BLaER1 (cell line): ENCODE data around the gene MLC1.

Experiments
- H3K27ac ChIP-seq: shearing (Covaris generic); formaldehyde crosslinking; 2 replicates; pipeline ENCODE4 v1.8.1; 2022
- H3K27me3 ChIP-seq: shearing (Covaris generic); formaldehyde crosslinking; 2 replicates; pipeline ENCODE4 v1.8.1; 2022
- H3K36me3 ChIP-seq: shearing (Covaris generic); formaldehyde crosslinking; 2 replicates; pipeline ENCODE4 v1.8.1; 2022
- H3K4me1 ChIP-seq: shearing (Covaris generic); formaldehyde crosslinking; 2 replicates; pipeline ENCODE4 v1.8.1; 2022
- H3K4me2 ChIP-seq: shearing (Covaris generic); formaldehyde crosslinking; 2 replicates; pipeline ENCODE4 v1.8.1; 2022
- H3K4me3 ChIP-seq: shearing (Covaris generic); formaldehyde crosslinking; 2 replicates; pipeline ENCODE4 v1.8.1; 2022
- H3K9ac ChIP-seq: shearing (Covaris generic); formaldehyde crosslinking; 2 replicates; pipeline ENCODE4 v1.8.1; 2022
- H3K9me3 ChIP-seq: shearing (Covaris generic); formaldehyde crosslinking; 2 replicates; pipeline ENCODE4 v1.8.1; 2022
- H4K20me1 ChIP-seq: shearing (Covaris generic); formaldehyde crosslinking; 2 replicates; pipeline ENCODE4 v1.8.1; 2022
- Cebpa-rat ChIP-seq: shearing (Covaris generic); IDR thresholded peaks from 2 replicates; pipeline ENCODE4 v1.8.1; 2022

Gene MLC1

GRCh38 chr22:50085211-50085972, at the start of gene MLC1:
Gene MLC1 (minus strand): TSS chr22:50085426. CDS start chr22:50084902, 524 bp downstream.
- TF ChIP-seq Cebpa-rat, result peak; percentile 52; the same call in 1 of the 2 replicates
- Histone ChIP-seq H3K4me2 (no peak within 1 kb of the TSS), H3K4me1 (no peaks in the 10 kb centered on the region; the same call in none of the 2 replicates)

GRCh38 chr22:50134481-50134880, 49.3 kb upstream of the MLC1 start:
- Histone ChIP-seq H3K27ac (no peak overlapping the region), H3K4me1 (peaks cover 13% of the 10 kb centered on the region), H3K9me3 (no peaks in the 10 kb centered on the region)

More at GRCh38 chr22:50085211-50085972, at the start of gene MLC1:
- no peak within 1 kb of the TSS for H3K27ac ChIP-seq
- no peaks in the 10 kb centered on the region for H3K27me3 ChIP-seq
- H4K20me1 ChIP-seq, result no peaks in the 10 kb centered on the region
- H3K9me3 ChIP-seq, result peaks cover 28% of the 10 kb centered on the region
- no peak within 1 kb of the TSS; the same call in none of the 2 replicates for H3K4me3 ChIP-seq
- H3K9ac ChIP-seq, result no peak within 1 kb of the TSS; the same call in none of the 2 replicates
- H3K36me3 ChIP-seq, result no peaks in the 10 kb centered on the region

GRCh38 chr22:50131894-50132293, 46.7 kb upstream of the MLC1 start:
- H3K27me3 ChIP-seq, result no peaks in the 10 kb centered on the region
- no peaks in the 10 kb centered on the region for H4K20me1 ChIP-seq
- no peak overlapping the region for H3K9ac ChIP-seq
- no peaks in the 10 kb centered on the region for H3K9me3 ChIP-seq
- H3K4me1 ChIP-seq, result no peaks in the 10 kb centered on the region
- no peak overlapping the region for H3K4me2 ChIP-seq
- no peak overlapping the region for H3K27ac ChIP-seq
- H3K4me3 ChIP-seq, result no peak overlapping the region
- H3K36me3 ChIP-seq, result no peaks in the 10 kb centered on the region
- TF ChIP-seq Cebpa-rat, result no peak

More at GRCh38 chr22:50134481-50134880, 49.3 kb upstream of the MLC1 start:
- Histone ChIP-seq H4K20me1 (no peaks in the 10 kb centered on the region), H3K4me3 (no peak overlapping the region), H3K36me3 (no peaks in the 10 kb centered on the region), H3K4me2 (no peak overlapping the region), H3K27me3 (no peaks in the 10 kb centered on the region), H3K9ac (no peak overlapping the region)
- no peak for TF ChIP-seq Cebpa-rat

- Histone ChIP-seq H3K4me2 (no peak overlapping the region), H3K27me3 (no peaks in the 10 kb centered on the region), H3K4me3 (no peak overlapping the region), H3K9me3 (peaks cover 8% of the 10 kb centered on the region), H4K20me1 (no peaks in the 10 kb centered on the region), H3K9ac (no peak overlapping the region), H3K27ac (no peak overlapping the region), H3K4me1 (peaks cover 5% of the 10 kb centered on the region), H3K36me3 (no peaks in the 10 kb centered on the region)
- TF ChIP-seq Cebpa-rat, result no peak
Measured at GRCh38 chr22:50129121-50129736, 44.0 kb upstream of the MLC1 start.

GRCh38 chr22:50125029-50125428, 39.8 kb upstream of the MLC1 start:
- Histone ChIP-seq H4K20me1 (no peaks in the 10 kb centered on the region), H3K4me1 (peaks cover 10% of the 10 kb centered on the region)

GRCh38 chr22:50123119-50123518, 37.9 kb upstream of the MLC1 start:
- no peak overlapping the region for H3K27ac ChIP-seq
- no peaks in the 10 kb centered on the region for H4K20me1 ChIP-seq
- H3K36me3 ChIP-seq, result no peaks in the 10 kb centered on the region
- H3K9me3 ChIP-seq, result peaks cover 31% of the 10 kb centered on the region
- no peak overlapping the region for H3K4me3 ChIP-seq
- no peak overlapping the region for H3K4me2 ChIP-seq
- no peak overlapping the region for H3K9ac ChIP-seq
- no peak for TF ChIP-seq Cebpa-rat
- peaks cover 10% of the 10 kb centered on the region for H3K4me1 ChIP-seq
- no peaks in the 10 kb centered on the region for H3K27me3 ChIP-seq

More at GRCh38 chr22:50125029-50125428, 39.8 kb upstream of the MLC1 start:
- no peaks in the 10 kb centered on the region for H3K27me3 ChIP-seq
- H3K36me3 ChIP-seq, result no peaks in the 10 kb centered on the region
- TF ChIP-seq Cebpa-rat, result no peak
- no peak overlapping the region for H3K9ac ChIP-seq
- no peak overlapping the region for H3K4me3 ChIP-seq
- H3K9me3 ChIP-seq, result peaks cover 31% of the 10 kb centered on the region
- H3K27ac ChIP-seq, result no peak overlapping the region
- H3K4me2 ChIP-seq, result no peak overlapping the region

- TF ChIP-seq Cebpa-rat, result no peak
- no peak overlapping the region for H3K27ac ChIP-seq
Measured at GRCh38 chr22:50121202-50121740, 36.0 kb upstream of the MLC1 start.

GRCh38 chr22:50119768-50120251, 34.6 kb upstream of the MLC1 start:
- peaks cover 28% of the 10 kb centered on the region for H3K9me3 ChIP-seq
- no peaks in the 10 kb centered on the region for H3K36me3 ChIP-seq
- no peak for TF ChIP-seq Cebpa-rat
- no peak overlapping the region for H3K9ac ChIP-seq
- H3K27ac ChIP-seq, result no peak overlapping the region
- no peaks in the 10 kb centered on the region for H3K27me3 ChIP-seq
- H3K4me3 ChIP-seq, result no peak overlapping the region
- no peak overlapping the region for H3K4me2 ChIP-seq
- H3K4me1 ChIP-seq, result peaks cover 10% of the 10 kb centered on the region
- H4K20me1 ChIP-seq, result no peaks in the 10 kb centered on the region

More at GRCh38 chr22:50121202-50121740, 36.0 kb upstream of the MLC1 start:
- Histone ChIP-seq H3K36me3 (no peaks in the 10 kb centered on the region), H3K9ac (no peak overlapping the region), H4K20me1 (no peaks in the 10 kb centered on the region), H3K27me3 (no peaks in the 10 kb centered on the region), H3K9me3 (peaks cover 31% of the 10 kb centered on the region), H3K4me3 (no peak overlapping the region), H3K4me1 (peaks cover 10% of the 10 kb centered on the region), H3K4me2 (no peak overlapping the region)

GRCh38 chr22:50119169-50119767, 34.0 kb upstream of the MLC1 start:
- H3K4me2 ChIP-seq, result no peak overlapping the region
- no peak overlapping the region for H3K9ac ChIP-seq
- no peaks in the 10 kb centered on the region for H3K36me3 ChIP-seq
- H3K27me3 ChIP-seq, result no peaks in the 10 kb centered on the region
- peaks cover 5% of the 10 kb centered on the region for H3K4me1 ChIP-seq
- no peaks in the 10 kb centered on the region for H4K20me1 ChIP-seq
- H3K9me3 ChIP-seq, result peaks cover 24% of the 10 kb centered on the region
- no peak overlapping the region for H3K4me3 ChIP-seq
- no peak overlapping the region for H3K27ac ChIP-seq
- TF ChIP-seq Cebpa-rat, result no peak
